Epithelial cell of proximal tubule (primary cell): Measurements from ENCODE around the gene KAT7. TPM values are rescaled to one million over a fixed set of nuclear protein-coding genes. Genes with fewer than 3 reads are reported as not detected.

Experiments
- DNase-seq: peaks from one replicate; pipeline ENCODE4 v3.0.0-alpha.2; 2011; ENCODE audit warnings: low read depth
- H3K4me3 ChIP-seq: 2 replicates; pipeline ENCODE4 v1.5.1; 2011; ENCODE audit warnings: low read depth, mild to moderate bottlenecking, low read length
- total RNA-seq: library from RNA; depleted of rRNA; stranded (reverse); fragments of >200 nt; gene quantifications from 2 replicates; pipeline ENCODE4 v1.2.3, GENCODE V29; 2015
- TF ChIP-seq, protein P1 (sequence below): conservative IDR thresholded peaks from 2 replicates; pipeline ENCODE4 v1.5.1; 2012; ENCODE audit warnings: low read depth, mild to moderate bottlenecking, low read length

KAT7 gene
- total RNA-seq, 1 donor from 2014 or later, result 20.9 TPM

DNA sequence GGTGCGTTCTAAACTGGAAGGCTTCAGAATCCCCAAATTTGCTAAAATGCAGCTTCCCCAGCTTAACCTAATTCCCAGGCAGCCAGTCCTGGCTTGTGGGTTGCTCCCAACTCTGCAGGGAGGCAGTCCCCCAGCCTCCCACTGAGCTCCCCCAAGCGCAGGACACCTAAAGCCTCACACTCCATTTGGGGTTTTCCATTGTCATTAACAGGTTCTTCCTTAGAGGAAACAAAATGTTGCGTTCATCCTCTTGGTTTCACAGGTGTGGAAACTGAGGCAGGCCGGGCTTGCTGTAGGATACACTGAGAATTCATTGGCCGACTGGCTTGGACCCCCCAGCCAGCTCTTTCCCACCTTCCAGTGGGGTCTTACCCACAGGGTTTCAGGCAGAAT, 61.7 kb downstream of the KAT7 start:
- no peak overlapping the region for H3K4me3 ChIP-seq
- no peak for DNase-seq
- TF ChIP-seq, protein P1, sequence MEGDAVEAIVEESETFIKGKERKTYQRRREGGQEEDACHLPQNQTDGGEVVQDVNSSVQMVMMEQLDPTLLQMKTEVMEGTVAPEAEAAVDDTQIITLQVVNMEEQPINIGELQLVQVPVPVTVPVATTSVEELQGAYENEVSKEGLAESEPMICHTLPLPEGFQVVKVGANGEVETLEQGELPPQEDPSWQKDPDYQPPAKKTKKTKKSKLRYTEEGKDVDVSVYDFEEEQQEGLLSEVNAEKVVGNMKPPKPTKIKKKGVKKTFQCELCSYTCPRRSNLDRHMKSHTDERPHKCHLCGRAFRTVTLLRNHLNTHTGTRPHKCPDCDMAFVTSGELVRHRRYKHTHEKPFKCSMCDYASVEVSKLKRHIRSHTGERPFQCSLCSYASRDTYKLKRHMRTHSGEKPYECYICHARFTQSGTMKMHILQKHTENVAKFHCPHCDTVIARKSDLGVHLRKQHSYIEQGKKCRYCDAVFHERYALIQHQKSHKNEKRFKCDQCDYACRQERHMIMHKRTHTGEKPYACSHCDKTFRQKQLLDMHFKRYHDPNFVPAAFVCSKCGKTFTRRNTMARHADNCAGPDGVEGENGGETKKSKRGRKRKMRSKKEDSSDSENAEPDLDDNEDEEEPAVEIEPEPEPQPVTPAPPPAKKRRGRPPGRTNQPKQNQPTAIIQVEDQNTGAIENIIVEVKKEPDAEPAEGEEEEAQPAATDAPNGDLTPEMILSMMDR, result no peak

DNA sequence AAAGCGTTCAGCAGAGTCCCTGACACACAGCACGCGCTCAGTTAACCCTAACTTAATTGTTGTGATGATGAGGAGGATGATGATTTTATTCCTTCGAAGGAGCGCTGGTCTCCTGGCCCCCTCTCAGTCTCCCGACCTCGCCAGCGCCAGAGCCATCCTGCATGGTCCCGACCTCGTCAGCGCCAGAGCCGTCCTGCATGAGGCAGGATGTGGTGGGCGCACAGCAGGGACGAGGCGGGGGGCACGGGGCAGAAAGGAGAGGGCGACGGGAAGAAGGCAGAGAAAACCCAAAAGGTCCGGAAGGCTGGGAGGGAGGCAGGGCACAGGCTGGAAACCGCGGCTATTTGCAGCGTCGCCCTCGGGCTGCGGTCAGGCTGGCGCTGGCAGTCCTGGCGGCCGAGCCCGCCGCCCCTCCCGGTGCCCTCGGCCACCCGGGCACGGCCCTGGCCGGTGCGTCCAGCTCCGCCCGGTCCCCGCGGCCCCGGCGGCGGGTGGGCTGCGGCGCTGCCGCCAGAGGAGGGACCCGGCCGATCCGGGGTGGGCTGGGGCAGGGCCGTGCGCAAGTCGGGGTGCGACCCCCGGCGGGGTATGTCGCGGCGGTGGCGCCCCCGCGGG, 62.4 kb downstream of the KAT7 start:
- TF ChIP-seq, protein P1, result no peak
- peak overlapping the region; percentile 60 for H3K4me3 ChIP-seq
- no peak for DNase-seq

DNA sequence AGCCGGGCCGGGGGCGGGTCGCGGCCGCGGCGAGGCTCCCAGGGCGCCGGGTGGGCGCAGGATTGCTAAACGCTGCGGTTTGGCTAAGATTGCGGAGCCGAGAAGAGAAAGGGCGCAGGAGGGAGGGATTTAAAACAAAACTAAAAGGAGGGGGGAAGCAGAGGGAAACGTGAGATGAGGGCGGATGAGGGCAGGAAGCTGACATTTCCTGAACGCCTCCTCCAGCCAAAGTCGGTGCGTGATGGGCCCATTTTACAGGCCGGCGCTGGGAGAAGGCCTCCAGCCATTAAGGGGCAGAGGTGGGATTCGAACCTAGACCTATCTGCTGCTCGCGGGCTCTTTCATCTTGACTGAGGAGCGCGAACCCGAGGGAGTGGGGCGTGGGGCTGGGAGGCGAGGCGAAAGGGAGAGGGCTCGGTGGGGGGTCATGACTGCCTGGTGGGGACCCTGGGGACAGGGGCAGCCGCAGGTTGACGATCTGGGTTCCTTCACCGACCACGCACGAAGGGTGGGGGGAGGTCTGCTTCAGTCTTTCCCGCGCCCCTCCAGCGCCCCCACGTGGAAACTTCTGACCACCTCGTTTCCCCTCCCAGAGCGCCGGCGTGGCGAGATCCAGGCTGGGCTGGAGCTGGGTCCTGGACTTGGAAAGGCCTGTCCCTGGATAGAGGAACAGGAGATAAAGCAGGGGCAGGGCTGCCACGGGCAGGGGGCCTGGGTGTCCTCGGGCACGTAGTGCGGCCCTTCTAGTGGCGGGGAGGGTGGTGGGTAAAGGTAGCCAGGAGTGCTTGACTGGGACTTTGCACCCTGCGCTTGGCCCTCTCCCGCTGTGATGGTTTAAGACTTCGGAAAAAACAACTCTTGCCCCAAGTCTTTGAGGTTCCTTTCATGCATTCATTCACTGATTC, 63.2 kb downstream of the KAT7 start:
- peak overlapping the region; percentile 60 for H3K4me3 ChIP-seq
- TF ChIP-seq, protein P1, result peak; percentile 79
- no peak for DNase-seq

DNA sequence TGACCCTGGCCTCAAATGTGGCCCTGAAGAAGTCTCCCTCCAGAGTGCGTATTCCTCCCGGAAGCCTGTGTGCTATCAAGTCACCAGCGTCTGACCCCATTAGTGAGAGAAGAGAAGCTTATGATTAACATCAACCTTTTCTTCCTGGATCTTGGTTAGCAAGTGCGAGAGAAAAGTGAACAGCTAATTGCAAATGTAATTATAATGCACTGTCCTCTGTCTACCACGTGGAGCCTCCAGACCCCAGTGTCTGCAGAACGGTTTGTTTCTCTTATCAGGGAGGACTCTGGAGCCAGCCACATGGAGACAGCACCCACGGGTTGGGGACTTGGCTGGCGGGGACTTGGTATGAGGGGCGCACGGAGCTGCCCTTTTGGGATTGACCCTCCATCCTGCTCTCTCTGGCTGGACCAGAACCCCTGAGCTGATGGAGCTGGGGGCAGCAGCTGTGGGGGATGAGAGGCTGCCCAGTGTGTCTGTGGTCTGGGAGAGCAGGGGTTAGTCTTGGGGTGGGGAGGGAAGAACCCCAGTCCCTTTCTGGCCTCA, 65.1 kb downstream of the KAT7 start:
- no peak overlapping the region for H3K4me3 ChIP-seq
- TF ChIP-seq, protein P1, result no peak
- no peak for DNase-seq

DNA sequence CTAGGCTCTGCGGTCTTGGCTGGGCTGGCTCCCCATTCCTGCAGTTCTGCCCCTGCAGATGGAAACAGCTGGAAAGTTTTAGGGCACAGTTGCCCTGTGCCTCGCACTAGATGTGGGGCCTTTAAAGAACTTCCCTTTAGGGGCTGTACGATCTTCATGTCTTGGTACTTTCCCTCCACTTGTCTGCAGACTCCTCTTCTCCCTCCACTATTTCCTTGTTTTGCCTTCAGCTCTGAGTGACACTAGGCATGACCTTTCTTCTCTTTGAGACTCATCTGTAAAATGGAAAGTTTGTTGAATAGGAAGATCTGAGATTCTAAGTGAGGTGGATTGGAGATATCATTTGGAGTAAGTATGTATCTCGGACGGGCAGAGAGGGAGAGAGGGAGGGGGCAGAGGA, 65.6 kb downstream of the KAT7 start:
- no peak for DNase-seq
- H3K4me3 ChIP-seq, result no peak overlapping the region
- TF ChIP-seq, protein P1, result no peak

DNA sequence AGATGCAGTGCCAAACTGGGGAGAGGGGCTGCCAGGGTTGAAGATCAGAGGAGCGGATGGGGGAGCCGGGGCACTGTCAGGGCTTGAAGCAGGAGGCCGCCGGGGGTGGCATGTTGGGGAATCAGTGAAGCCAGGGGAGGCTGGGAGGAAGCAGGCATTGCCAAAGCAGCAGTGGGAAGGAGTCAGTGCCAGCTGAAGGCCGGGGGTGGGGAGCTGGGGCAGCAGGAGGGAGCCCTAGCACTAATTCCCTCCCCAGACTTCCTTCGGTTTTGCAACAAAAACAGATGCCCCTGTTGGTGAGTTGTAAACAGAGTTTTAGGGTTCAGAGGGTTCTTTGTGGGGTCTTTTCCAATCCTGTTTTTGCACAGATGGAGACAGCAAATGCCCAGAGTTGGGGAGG, 70.3 kb downstream of the KAT7 start:
- no peak overlapping the region for H3K4me3 ChIP-seq
- no peak for DNase-seq
- TF ChIP-seq, protein P1, result no peak
